ENCODE data around the gene USP33.
"Not testable (repeated sequence)": the region's sequence is repeated elsewhere in the genome, so short reads cannot be mapped to it uniquely, and the experiment has no call there.

The USP33 gene

GRCh38 chr1:77668924-77669449 is 90.7 kb downstream of the USP33 start:
- DNase-seq = no peak

- DNase-seq = no peak
Observed at GRCh38 chr1:77664939-77665516, 94.6 kb downstream of the USP33 start.

GRCh38 chr1:77661696-77662095 is 98.0 kb downstream of the USP33 start:
- DNase-seq = no peak

GRCh38 chr1:77659879-77660593 is 99.6 kb downstream of the USP33 start:
- DNase-seq = no peak

- no peak for DNase-seq
Observed at GRCh38 chr1:77658271-77658670, 101.4 kb downstream of the USP33 start.

- DNase-seq = no peak
Observed at GRCh38 chr1:77655431-77655974, 104.1 kb downstream of the USP33 start.

- no peak for DNase-seq
Observed at GRCh38 chr1:77652970-77653516, 106.6 kb downstream of the USP33 start.

- DNase-seq = no peak
Observed at GRCh38 chr1:77652268-77652667, 107.4 kb downstream of the USP33 start.

GRCh38 chr1:77649127-77649526 is 110.5 kb downstream of the USP33 start:
- no peak for DNase-seq

- not testable (repeated sequence) for DNase-seq
Observed at GRCh38 chr1:77646224-77646623, 113.4 kb downstream of the USP33 start.
